ENCODE results near the gene ZDHHC4.

Gene ZDHHC4

GRCh38 chr7:6577369-6578113, at the start of gene ZDHHC4:
Gene ZDHHC4 (plus strand): TSS chr7:6577454. CDS start chr7:6580562, 3,108 bp downstream.
- peak; percentile 96 for DNase-seq

DNA sequence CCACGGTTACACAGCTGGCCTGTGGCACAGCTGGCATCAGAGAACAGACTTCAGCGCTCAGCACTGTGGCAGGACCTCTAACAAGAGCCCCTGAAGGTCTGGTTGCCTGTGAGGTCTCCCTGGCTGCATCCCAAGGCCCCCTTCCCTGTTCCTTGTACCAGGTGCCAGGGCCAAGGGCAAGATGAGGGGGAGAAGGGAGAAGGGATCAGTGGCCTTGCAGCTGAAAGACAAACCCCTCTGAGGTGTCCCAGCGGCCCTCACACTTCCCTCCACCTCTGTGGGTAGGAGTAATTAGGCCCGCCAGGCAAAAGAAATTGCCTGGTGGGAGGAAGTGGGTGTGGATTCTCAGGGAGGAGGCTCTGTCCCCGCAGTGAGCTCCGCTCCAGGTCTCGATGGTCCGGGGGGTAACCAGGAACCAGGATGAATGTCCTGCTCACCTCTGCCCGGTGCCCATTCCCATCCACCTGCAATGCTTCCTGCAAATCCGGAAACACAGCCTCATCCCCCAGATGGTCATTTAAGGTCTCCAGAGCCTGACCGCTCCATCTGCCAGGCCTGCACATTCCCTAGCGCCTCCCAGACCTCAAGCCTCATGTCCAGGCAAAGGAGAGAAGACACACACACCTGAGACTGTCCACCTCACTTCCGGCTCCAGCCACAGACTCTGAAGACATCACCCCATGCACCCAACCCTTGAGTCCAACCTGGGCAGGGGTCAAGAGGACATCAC, 48.7 kb upstream of the ZDHHC4 start:
- DNase-seq: no peak

DNA sequence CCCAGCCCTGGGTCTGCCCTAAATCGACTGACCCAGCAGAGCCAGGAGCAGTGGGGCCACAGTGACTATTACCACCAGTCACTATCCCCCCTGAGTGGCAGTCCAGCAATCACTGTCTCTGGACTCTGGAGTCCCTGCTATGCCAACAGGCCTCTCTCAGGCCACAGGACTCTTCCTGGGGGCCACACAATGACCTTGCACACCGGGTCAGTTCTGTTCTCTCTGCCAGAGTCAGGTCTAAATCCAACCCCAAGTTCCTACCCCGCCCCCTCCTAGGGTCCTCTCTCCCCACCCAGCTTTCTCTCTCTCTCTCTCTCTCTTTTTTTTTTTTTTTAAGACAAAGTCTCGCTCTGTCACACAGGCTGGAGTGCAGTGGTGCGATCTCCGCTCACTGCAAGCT, 47.6 kb upstream of the ZDHHC4 start:
- no peak for DNase-seq

GRCh38 chr7:6530626-6531491, 46.4 kb upstream of the ZDHHC4 start:
- DNase-seq: peak; percentile 61

DNA sequence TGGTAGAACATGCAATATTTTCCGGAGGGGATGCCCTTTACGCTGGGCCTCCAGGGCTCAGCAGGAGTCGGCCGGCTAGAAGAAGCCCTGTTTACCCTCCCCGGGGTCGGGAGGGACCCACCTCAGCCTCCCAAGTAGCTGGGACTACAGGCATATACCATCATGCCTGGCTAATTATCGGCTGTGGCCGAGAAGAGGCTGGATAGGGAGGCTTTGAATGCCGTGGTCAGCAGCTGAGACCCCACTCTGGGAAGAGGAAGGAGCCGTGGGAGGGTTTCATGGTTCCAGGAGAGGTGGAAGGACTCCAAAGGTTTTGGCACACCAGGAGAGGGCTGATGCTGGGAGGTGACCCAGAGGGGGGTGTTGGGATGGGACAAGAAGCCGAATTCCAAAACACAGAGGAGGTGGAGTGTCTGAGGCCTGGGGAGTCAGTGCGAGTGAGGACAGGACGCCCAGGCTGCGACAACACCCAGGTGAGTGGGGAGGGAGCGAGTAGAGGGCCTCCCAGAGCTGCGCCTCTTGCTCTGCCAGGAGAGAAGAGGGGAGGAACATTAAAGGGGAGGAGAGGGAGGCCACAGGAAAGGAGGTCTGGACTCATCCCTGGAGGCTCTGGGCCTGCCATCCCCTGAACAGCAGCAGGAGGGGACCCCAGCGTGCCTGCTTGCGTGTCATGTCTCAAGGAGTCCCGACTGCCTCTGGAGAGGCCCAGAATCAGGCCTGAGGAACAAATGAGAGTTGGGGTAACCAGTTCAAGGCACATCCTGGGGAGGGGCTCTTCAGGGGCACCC, 45.6 kb upstream of the ZDHHC4 start:
- no peak for DNase-seq

DNA sequence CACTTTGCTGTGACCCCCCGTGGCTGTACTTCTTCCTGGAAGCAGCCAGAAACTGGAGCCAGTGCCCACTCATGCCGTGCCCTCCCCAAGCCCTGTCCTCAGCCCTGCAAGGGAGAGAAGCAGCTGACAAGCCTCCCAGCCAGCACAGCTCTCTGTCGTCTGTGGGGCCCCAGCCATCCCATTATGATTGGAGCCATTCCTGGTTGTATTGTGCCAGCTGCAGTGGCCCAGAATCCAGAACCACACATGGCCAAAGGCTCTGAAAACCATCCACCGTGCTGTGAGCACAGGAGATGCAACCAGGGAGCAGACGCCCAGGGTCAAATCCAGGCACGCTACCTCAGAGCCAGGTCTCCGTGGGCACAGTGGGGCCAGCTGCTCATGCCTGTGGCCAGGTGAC, 44.7 kb upstream of the ZDHHC4 start:
- no peak for DNase-seq

DNA sequence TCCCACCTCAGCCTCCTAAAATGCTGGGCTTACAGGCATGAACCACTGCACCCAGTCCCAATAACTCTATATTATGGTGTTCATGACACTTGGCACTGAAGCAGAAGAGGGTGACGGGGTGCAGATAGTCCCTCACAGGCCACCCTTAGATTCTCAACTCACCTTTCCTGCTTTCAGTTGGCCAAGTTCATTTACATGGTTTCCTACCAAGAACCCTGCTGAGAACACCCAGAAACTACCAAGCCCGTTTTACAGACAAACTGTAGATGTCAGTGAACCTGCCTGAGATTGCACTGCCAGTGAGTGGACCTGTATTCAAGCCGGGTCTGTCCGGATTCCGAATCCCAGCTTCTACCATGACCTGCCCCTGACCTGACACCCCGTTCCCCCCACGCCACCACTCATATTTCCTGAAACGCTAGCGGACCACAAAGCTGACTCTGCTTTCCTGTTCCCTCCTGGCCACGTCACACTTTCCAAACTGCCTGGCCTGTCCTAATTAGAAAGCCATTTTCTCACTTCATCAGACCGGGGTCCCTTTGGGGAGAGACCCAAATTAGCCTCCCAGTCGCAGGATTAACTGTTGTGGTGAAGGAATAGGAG, 43.3 kb upstream of the ZDHHC4 start:
- no peak for DNase-seq

GRCh38 chr7:6536262-6537260, 40.7 kb upstream of the ZDHHC4 start:
- peak; percentile 83 for DNase-seq

GRCh38 chr7:6542368-6542767, 34.9 kb upstream of the ZDHHC4 start:
- DNase-seq: no peak

GRCh38 chr7:6545398-6546126, 31.7 kb upstream of the ZDHHC4 start:
- no peak for DNase-seq

DNA sequence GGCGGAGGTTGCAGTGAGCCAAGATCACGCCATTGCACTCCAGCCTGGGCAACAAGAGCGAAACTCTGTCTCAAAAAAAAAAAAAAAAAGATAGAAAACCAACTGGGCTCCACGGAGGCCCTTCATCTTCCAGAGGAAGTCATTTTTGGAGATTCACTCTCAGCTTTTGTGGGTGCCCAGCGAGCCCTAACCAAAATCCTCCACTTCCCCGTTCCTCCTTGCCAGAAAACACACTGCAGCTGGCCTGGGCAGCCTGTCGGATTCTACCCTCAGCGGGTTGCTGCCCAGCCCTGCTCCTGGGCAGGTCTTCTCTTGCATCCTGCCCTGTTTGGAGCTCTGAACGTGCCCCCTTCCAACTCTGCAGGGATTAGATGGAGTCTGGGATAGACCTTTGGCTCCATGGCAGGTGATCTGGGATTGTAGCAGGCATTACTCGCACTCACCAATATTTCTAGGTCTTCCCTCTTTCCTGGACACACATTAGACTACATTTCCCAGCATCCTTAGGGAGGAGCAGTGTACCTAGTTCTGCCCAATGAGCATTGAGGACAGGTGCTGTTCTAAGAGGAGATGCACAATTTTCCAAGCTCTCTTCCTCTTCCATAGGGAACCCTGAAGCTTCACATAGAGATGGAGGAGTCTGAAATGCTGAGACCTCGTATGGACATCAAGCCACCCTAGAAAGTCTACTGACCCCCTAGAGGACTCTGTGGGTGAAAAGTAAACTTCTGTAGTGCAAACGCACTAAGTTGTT, 30.6 kb upstream of the ZDHHC4 start:
- DNase-seq: no peak

GRCh38 chr7:6547400-6547799, 29.9 kb upstream of the ZDHHC4 start:
- DNase-seq: no peak

GRCh38 chr7:6551016-6551511, 26.2 kb upstream of the ZDHHC4 start, which contains the start of gene GRID2IP:
Gene GRID2IP (minus strand): TSS chr7:6551461. CDS start chr7:6551436, 25 bp downstream.
- DNase-seq: no peak

- DNase-seq: no peak
These were observed 23.7 kb upstream of the ZDHHC4 start for GRCh38 chr7:6553448-6554044.

DNA sequence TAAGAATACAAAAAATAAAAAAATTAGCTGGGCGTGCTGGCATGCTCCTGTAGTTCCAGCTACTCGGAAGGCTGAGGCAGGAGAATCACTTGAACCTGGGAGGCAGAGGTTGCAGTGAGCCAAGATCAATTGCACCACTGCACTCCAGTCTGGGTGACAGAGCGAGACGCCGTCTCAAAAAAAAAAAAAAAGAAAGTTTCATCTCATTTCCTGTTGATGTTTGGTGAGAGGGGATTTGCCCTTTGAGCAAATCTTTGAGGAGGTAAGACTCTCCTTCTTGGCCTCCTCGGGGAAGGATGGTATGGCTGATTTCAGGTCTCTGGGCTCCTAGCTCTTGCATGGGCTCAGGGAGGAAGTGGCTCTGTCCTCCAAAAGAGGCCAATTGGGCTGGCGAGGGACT, 22.4 kb upstream of the ZDHHC4 start:
- DNase-seq: no peak

GRCh38 chr7:6556196-6556595, 21.1 kb upstream of the ZDHHC4 start:
- DNase-seq: peak; percentile 55

- peak; percentile 80 for DNase-seq
These were observed 18.4 kb upstream of the ZDHHC4 start for GRCh38 chr7:6558837-6559236.

DNA sequence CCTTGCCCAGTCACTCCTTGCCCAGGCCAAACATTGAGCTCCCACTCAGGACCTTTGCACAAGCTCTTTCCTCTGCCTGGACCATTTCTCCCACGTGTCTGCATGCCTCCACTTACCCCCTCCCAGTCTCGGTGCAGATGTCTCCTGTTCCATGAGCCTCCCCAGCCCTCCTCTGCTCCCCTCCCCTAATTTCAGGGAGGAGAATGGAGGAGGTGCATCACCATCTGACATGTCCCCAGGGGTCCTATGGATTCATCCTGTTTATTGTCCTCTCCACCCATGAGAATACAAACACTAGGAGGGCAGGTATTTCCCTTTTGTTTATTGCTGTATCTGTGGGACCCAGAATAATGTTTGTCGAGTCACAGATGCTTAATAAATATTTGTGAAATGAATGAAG, 17.4 kb upstream of the ZDHHC4 start:
- DNase-seq: peak; percentile 68

- DNase-seq: no peak
These were observed 15.1 kb upstream of the ZDHHC4 start for GRCh38 chr7:6562106-6562505.

Data from NCI-H69 (cell line).